ENCODE data around the gene SCIMP.
A peak's percentile ranks its signal among the peaks of the same experiment; 100 is the strongest.

DNA sequence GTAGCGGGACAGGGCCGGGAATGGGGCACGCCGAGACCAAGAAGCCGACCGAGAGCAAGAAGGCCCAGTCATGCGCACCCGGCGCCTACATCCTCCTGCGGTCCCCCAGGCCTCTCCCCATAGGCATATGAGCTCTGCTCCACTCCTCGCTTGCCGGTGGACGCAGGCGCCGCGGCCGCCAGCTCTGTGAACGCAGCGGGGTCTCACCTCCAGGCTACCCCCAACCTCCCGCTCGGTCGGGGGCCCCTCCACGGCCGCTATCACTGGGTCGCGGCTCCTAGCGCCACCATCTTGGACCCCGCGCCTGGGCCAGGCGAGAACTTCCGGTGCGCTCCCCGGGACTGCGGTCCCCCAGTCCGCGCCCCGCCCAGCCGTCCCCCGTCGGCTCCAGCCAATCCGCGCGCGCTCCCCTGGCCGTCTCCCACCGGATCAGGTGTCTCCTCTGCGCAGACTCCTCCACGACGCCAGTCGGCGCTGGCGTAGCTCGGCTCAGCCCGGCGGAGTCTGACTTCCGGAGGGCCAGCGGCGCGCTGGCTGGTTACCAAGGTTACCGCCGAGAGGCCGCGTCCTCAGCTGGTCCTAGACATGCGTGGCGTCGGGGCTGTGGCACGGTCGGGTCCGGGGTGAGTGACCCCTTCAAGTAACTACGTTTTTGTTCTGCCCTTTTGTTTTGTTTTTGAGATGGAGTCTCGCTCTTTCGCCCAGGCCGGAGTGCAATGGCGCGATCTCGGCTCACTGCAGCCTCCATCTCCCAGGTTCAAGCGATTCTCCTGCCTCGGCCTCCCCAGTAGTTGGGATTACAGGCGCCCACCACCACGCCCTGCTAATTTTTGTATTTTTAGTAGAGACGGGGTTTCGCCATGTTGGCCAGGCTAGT, 42.9 kb downstream of the SCIMP start, which contains the start of gene ZNF594:
- TF ChIP-seq, protein P1, sequence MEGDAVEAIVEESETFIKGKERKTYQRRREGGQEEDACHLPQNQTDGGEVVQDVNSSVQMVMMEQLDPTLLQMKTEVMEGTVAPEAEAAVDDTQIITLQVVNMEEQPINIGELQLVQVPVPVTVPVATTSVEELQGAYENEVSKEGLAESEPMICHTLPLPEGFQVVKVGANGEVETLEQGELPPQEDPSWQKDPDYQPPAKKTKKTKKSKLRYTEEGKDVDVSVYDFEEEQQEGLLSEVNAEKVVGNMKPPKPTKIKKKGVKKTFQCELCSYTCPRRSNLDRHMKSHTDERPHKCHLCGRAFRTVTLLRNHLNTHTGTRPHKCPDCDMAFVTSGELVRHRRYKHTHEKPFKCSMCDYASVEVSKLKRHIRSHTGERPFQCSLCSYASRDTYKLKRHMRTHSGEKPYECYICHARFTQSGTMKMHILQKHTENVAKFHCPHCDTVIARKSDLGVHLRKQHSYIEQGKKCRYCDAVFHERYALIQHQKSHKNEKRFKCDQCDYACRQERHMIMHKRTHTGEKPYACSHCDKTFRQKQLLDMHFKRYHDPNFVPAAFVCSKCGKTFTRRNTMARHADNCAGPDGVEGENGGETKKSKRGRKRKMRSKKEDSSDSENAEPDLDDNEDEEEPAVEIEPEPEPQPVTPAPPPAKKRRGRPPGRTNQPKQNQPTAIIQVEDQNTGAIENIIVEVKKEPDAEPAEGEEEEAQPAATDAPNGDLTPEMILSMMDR (IDR thresholded peaks at IDR 0.05), result peak; percentile 69
- TF ChIP-seq POLR2AphosphoS5 (IDR thresholded peaks at IDR 0.05; ENCODE audit: low read depth, low read length), result peak; percentile 76
